Panc1 (cell line): ENCODE measurements around the gene KNDC1. TPM values are rescaled to one million over a fixed set of nuclear protein-coding genes. Genes with fewer than 3 reads are reported as not detected.

Experiments used
- ATAC-seq: fragments of 200-7000 bp; cut with Tn5 transposase; 2 replicates; pipeline ENCODE4 v1.9.1; 2020; ENCODE audit warnings: mild to moderate bottlenecking, moderate library complexity
- BruUV-seq: library from RNA; stranded (reverse); fragments of 400-500 nt; replicated peaks from 2 replicates; lab custom pipeline; 2021; lab: Mats Ljungman, UMichigan
- CTCF ChIA-PET: fragments of 300-600 bp; sonication (Branson Sonifier 250); formaldehyde crosslinking; loops from one replicate; lab custom pipeline; 2022; ENCODE audit warnings: antibody characterized with exemption; lab: Charles Lee
- POLR2A ChIA-PET: fragments of 300-600 bp; sonication (Branson Sonifier 250); formaldehyde crosslinking; loops from one replicate; lab custom pipeline; 2022; ENCODE audit warnings: antibody characterized with exemption; lab: Charles Lee
- DNase-seq: peaks from one replicate; pipeline ENCODE4 v3.0.0-alpha.2; 2010; ENCODE audit warnings: low read depth, low spot score
- H3K27ac ChIP-seq: 2 replicates; pipeline ENCODE4 v1.5.1; 2011; ENCODE audit warnings: mild to moderate bottlenecking, low read length, inconsistent platforms
- H3K27me3 ChIP-seq: fragments of 200-500 bp; sonication (Bioruptor generic); 2 replicates; pipeline ENCODE4 v1.6.0; 2014; ENCODE audit warnings: low read length, inconsistent platforms; ENCODE audit not compliant: control insufficient read depth, insufficient read depth
- H3K36me3 ChIP-seq: fragments of 200-500 bp; sonication (Bioruptor generic); 2 replicates; pipeline ENCODE4 v1.5.1; 2014; ENCODE audit warnings: inconsistent platforms, mild to moderate bottlenecking, low read length, moderate library complexity; ENCODE audit not compliant: control insufficient read depth, insufficient read depth
- H3K4me1 ChIP-seq: 2 replicates; pipeline ENCODE4 v1.5.1; 2011; ENCODE audit warnings: inconsistent platforms, mild to moderate bottlenecking, low read length, moderate library complexity; ENCODE audit not compliant: control insufficient read depth, insufficient read depth
- H3K4me3 ChIP-seq, 2 experiments: 2 replicates each; pipeline ENCODE4 v1.5.1; 2011 to 2012; ENCODE audit warnings: low read depth in 2 of 2, low read length in 2 of 2, mild to moderate bottlenecking in 2 of 2, inconsistent platforms in 1 of 2, moderate library complexity in 1 of 2
- H3K9me3 ChIP-seq: fragments of 200-500 bp; sonication (Bioruptor generic); 2 replicates; pipeline ENCODE4 v1.5.1; 2014; ENCODE audit warnings: low read depth, mild to moderate bottlenecking, inconsistent platforms, low read length, moderate library complexity; ENCODE audit not compliant: control insufficient read depth, insufficient read depth
- CTCF ChIP-seq: fragments of 450-650 bp; IDR thresholded peaks from 2 replicates; pipeline ENCODE4 v1.5.1; 2017; ENCODE audit warnings: mild to moderate bottlenecking
- POLR2AphosphoS5 ChIP-seq: IDR thresholded peaks from 2 replicates; pipeline ENCODE4 v1.6.1; 2012; ENCODE audit warnings: mild to moderate bottlenecking, low read depth, low read length, moderate library complexity
- REST ChIP-seq, 2 experiments: IDR thresholded peaks; 2 replicates each; pipeline ENCODE4 v1.6.1; 2011 to 2012; ENCODE audit warnings: low read depth in 2 of 2, control low read depth in 1 of 2, low read length in 1 of 2, mild to moderate bottlenecking in 1 of 2, moderate library complexity in 1 of 2; ENCODE audit not compliant: insufficient read depth in 1 of 2
- SIN3A ChIP-seq: IDR thresholded peaks from 2 replicates; pipeline ENCODE4 v1.6.1; 2012; ENCODE audit warnings: low read depth, mild to moderate bottlenecking, low read length, moderate library complexity, borderline replicate concordance; ENCODE audit not compliant: insufficient read depth
- TCF7L2 ChIP-seq: IDR thresholded peaks from 2 replicates; pipeline ENCODE4 v1.6.1; 2011; ENCODE audit warnings: mild to moderate bottlenecking, low read depth, low read length, inconsistent platforms
- in situ Hi-C: cut with HindIII; loops from 2 replicates; pipeline ENCODE4 v1.10.0; 2016; ENCODE audit warnings: low sequenced_read_pairs, low pct_unique_long_range_greater_than_20kb
- intact Hi-C: fragments of 100-400 bp; cut with micrococcal nuclease; formaldehyde crosslinking; loops from one replicate; pipeline ENCODE4 v1.10.0; 2022; ENCODE audit not compliant: unreplicated experiment
- total RNA-seq: library from RNA; stranded (reverse); gene quantifications from one replicate; pipeline ENCODE4 v1.2.1, GENCODE V29; 2021; ENCODE audit not compliant: unreplicated experiment

Gene KNDC1
- total RNA-seq, 1 experiment from 2014 or later = 2.6 TPM

- no TSS peak for BruUV-seq
- Histone ChIP-seq H3K4me3 (no peak overlapping the region), H3K36me3 (no peaks in the 10 kb centered on the region), H3K27me3 (peaks cover 4% of the 10 kb centered on the region; the same call in 1 of the 2 replicates), H3K4me1 (no peaks in the 10 kb centered on the region), H3K27ac (no peak overlapping the region), H3K9me3 (no peaks in the 10 kb centered on the region)
- in situ Hi-C loops (no loop called here), intact Hi-C loops (no loop called here)
- POLR2A ChIA-PET = interaction anchor here (0.7 kb wide), 1 partner anchor 13 kb away, joined by 9 read pairs; no protein-coding TSS in a partner anchor
- no peak for TF ChIP-seq SIN3A
- TF ChIP-seq POLR2AphosphoS5 = no peak
- no peak for TF ChIP-seq CTCF
- TF ChIP-seq TCF7L2 = no peak
- TF ChIP-seq REST (IDR thresholded peaks at IDR 0.05; ENCODE audit: insufficient read depth in 1 of 2, low read depth in 2 of 2, low read length in 1 of 2) = no peak
- ATAC-seq (no peak), DNase-seq (no peak)
- CTCF ChIA-PET = no interaction called here
Measured at GRCh38 chr10:133238466-133238804, 78.4 kb downstream of the KNDC1 start.

- no peak for DNase-seq
- ATAC-seq = no peak
- intact Hi-C loops = loop anchor here (5.0 kb wide), 1 partner anchor 93 kb away; no protein-coding TSS in a partner anchor
- TF ChIP-seq CTCF (no peak), TCF7L2 (no peak), REST (IDR thresholded peaks at IDR 0.05; ENCODE audit: insufficient read depth in 1 of 2, low read depth in 2 of 2, low read length in 1 of 2) (no peak), SIN3A (no peak), POLR2AphosphoS5 (no peak)
- H3K27ac ChIP-seq = no peak overlapping the region
- no peak overlapping the region for H3K4me3 ChIP-seq
- no TSS peak for BruUV-seq
- CTCF ChIA-PET = no interaction called here
- H3K9me3 ChIP-seq = no peaks in the 10 kb centered on the region
- no peaks in the 10 kb centered on the region for H3K36me3 ChIP-seq
- peaks cover 4% of the 10 kb centered on the region; the same call in 1 of the 2 replicates for H3K27me3 ChIP-seq
- H3K4me1 ChIP-seq = no peaks in the 10 kb centered on the region
- in situ Hi-C loops = no loop called here
- POLR2A ChIA-PET = no interaction called here
Measured at GRCh38 chr10:133239990-133240389, 80.0 kb downstream of the KNDC1 start.
